Upper lobe of left lung (tissue), 6 donors: Measurements from ENCODE around the gene DOCK1. TPM values are rescaled to one million over a fixed set of nuclear protein-coding genes. Genes with fewer than 3 reads are reported as not detected.

Experiments used
- ATAC-seq, 2 donors: fragments of 200-7000 bp; cut with Tn5 transposase; one replicate each; pipeline ENCODE4 v1.9.1; 2022; ENCODE audit warnings: mild to moderate bottlenecking in 2 of 2, moderate library complexity in 2 of 2; ENCODE audit not compliant: low FRiP score in 2 of 2
- DNase-seq, 2 donors: peaks; one replicate each; pipeline ENCODE4 v3.0.0-alpha.2; 2019 to 2020
- H3K27ac ChIP-seq, 4 donors: fragments of 200-600 bp; sonication (generic); one replicate each; pipeline ENCODE4 v1.5.1; 2016 to 2019
- H3K27me3 ChIP-seq, 4 donors: fragments of 200-600 bp; sonication (generic); one replicate each; pipeline ENCODE4 v1.5.1; 2017 to 2019
- H3K36me3 ChIP-seq, 4 donors: fragments of 200-600 bp; sonication (generic); one replicate each; pipeline ENCODE4 v1.5.1; 2016 to 2019
- H3K4me1 ChIP-seq, 4 donors: fragments of 200-600 bp; sonication (generic); one replicate each; pipeline ENCODE4 v1.5.1; 2018 to 2019
- H3K4me3 ChIP-seq, 4 donors: fragments of 200-600 bp; sonication (generic); one replicate each; pipeline ENCODE4 v1.5.1; 2017 to 2019; ENCODE audit warnings: mild to moderate bottlenecking in 2 of 4, moderate library complexity in 1 of 4
- H3K9me3 ChIP-seq, 4 donors: fragments of 200-600 bp; sonication (generic); one replicate each; pipeline ENCODE4 v1.5.1; 2018 to 2019
- CTCF ChIP-seq, 6 experiments: fragments of 450-650 bp in 4 of 6; fragments of 200-600 bp in 2 of 6; sonication (generic) in 2 of 6; IDR thresholded peaks; one replicate each; pipeline ENCODE4 v1.5.1; 2016 to 2019; ENCODE audit warnings: antibody characterized with exemption in 6 of 6
- EP300 ChIP-seq, 4 donors: sonication (generic); formaldehyde crosslinking; IDR thresholded peaks; one replicate each; pipeline ENCODE4 v1.5.1; 2017; ENCODE audit warnings: antibody characterized with exemption in 4 of 4, control low read depth in 2 of 4
- POLR2A ChIP-seq, 4 donors: fragments of 450-650 bp; IDR thresholded peaks; one replicate each; pipeline ENCODE4 v1.5.1; 2016 to 2017; ENCODE audit warnings: antibody characterized with exemption in 4 of 4, mild to moderate bottlenecking in 2 of 4
- POLR2AphosphoS5 ChIP-seq, 2 donors: sonication (generic); formaldehyde crosslinking; IDR thresholded peaks; one replicate each; pipeline ENCODE4 v1.5.1; 2017; ENCODE audit warnings: antibody characterized with exemption in 2 of 2
- WGBS, 2 donors: methylation state at CpG; one replicate each; pipeline ENCODE4 v1.1.5; 2017 to 2018; 5-methylcytosine and 5-hydroxymethylcytosine counted together
- total RNA-seq, 6 donors: library from RNA; depleted of rRNA in 4 of 6; stranded (reverse); fragments of >200 nt in 4 of 6; gene quantifications; one replicate each; pipeline versions ENCODE4 v1.1.0 to v1.2.1, GENCODE V29; 2016 to 2021
- donor health status: DM: no; HTN: no; CAD: no; lungs with moderate emphysema.
- donor health status: DM: no; HTN: yes; CAD: no; lungs with severe emphysema.

The DOCK1 gene
- total RNA-seq, 6 donors from 2014 or later, result 37.5 to 63.9 (median 45.8) TPM

GRCh38 chr10:127195571-127196281 is 290.5 kb downstream of the DOCK1 start:
- H3K9me3 ChIP-seq, result no peaks in the 10 kb centered on the region
- H3K4me1 ChIP-seq, result peaks cover 14 to 30% (median 15%) of the 10 kb centered on the region in 4 donors
- DNase-seq (peak in 1 of 2 donors; percentile 86), ATAC-seq (peak in 1 of 2 donors; percentile 67)
- WGBS, 2 donors, result 0 to 3% methylated on average over 2 to 46 of the region's 91 CpGs
- H3K27me3 ChIP-seq, result peaks cover 0 to 8% (median 3%) of the 10 kb centered on the region in 4 donors
- H3K36me3 ChIP-seq, result no peaks in the 10 kb centered on the region
- peak overlapping the region; percentile 19 to 50 (median 43) for H3K4me3 ChIP-seq
- no peak for TF ChIP-seq EP300 (IDR thresholded peaks at IDR 0.05)
- TF ChIP-seq POLR2AphosphoS5 (IDR thresholded peaks at IDR 0.05), result no peak
- no peak for TF ChIP-seq POLR2A (IDR thresholded peaks at IDR 0.05)
- TF ChIP-seq CTCF (IDR thresholded peaks at IDR 0.05), result no peak
- H3K27ac ChIP-seq, result no peak overlapping the region

GRCh38 chr10:127196282-127197153 is 291.3 kb downstream of the DOCK1 start, which contains the start of gene INSYN2A:
Gene INSYN2A, minus strand, starts transcription at chr10:127196591. Its CDS starts 20,196 bp downstream, at chr10:127176395.
- no peak within 1 kb of the TSS for H3K27ac ChIP-seq
- no peaks in the 10 kb centered on the region for H3K36me3 ChIP-seq
- H3K9me3 ChIP-seq, result no peaks in the 10 kb centered on the region
- 18 to 39% methylated on average over 12 to 27 of the region's 81 CpGs for WGBS, 2 donors
- ATAC-seq (peak in 1 of 2 donors; percentile 64), DNase-seq (peak in 1 of 2 donors; percentile 83)
- H3K4me1 ChIP-seq, result peaks cover 14 to 30% (median 15%) of the 10 kb centered on the region in 4 donors
- peaks cover 0 to 8% (median 3%) of the 10 kb centered on the region in 4 donors for H3K27me3 ChIP-seq
- peak within 1 kb of the TSS; percentile 19 to 50 (median 43) for H3K4me3 ChIP-seq
- no peak for TF ChIP-seq CTCF (IDR thresholded peaks at IDR 0.05)
- no peak for TF ChIP-seq EP300 (IDR thresholded peaks at IDR 0.05)
- no peak for TF ChIP-seq POLR2AphosphoS5 (IDR thresholded peaks at IDR 0.05)
- TF ChIP-seq POLR2A (IDR thresholded peaks at IDR 0.05), result no peak

- TF ChIP-seq CTCF (IDR thresholded peaks at IDR 0.05) (no peak), EP300 (IDR thresholded peaks at IDR 0.05) (no peak), POLR2A (IDR thresholded peaks at IDR 0.05) (no peak), POLR2AphosphoS5 (IDR thresholded peaks at IDR 0.05) (no peak)
- H3K27ac ChIP-seq, result no peak overlapping the region
- DNase-seq (no peak), ATAC-seq (no peak)
- no peaks in the 10 kb centered on the region for H3K36me3 ChIP-seq
- H3K9me3 ChIP-seq, result no peaks in the 10 kb centered on the region
- 65% methylated on average over 5 of the region's 5 CpGs; no CpG with 5 or more reads in 1 of the 2 donors for WGBS, 2 donors
- H3K4me3 ChIP-seq, result no peak overlapping the region
- H3K4me1 ChIP-seq, result peaks cover 14 to 30% (median 15%) of the 10 kb centered on the region in 4 donors
- H3K27me3 ChIP-seq, result peaks cover 0 to 8% (median 3%) of the 10 kb centered on the region in 4 donors
These were observed 291.9 kb downstream of the DOCK1 start for GRCh38 chr10:127197154-127197432.

- ATAC-seq, result no peak
- no peak for TF ChIP-seq EP300 (IDR thresholded peaks at IDR 0.05)
These were observed 293.1 kb downstream of the DOCK1 start for GRCh38 chr10:127198307-127198706.

GRCh38 chr10:127198721-127199120 is 293.5 kb downstream of the DOCK1 start:
- Histone ChIP-seq H3K27ac (no peak overlapping the region), H3K9me3 (no peaks in the 10 kb centered on the region), H3K4me3 (no peak overlapping the region), H3K4me1 (peaks cover 14 to 30% (median 15%) of the 10 kb centered on the region in 4 donors), H3K27me3 (peaks cover 0 to 8% (median 3%) of the 10 kb centered on the region in 4 donors), H3K36me3 (no peaks in the 10 kb centered on the region)
- DNase-seq (no peak), ATAC-seq (no peak)
- TF ChIP-seq POLR2AphosphoS5 (IDR thresholded peaks at IDR 0.05), result no peak
- TF ChIP-seq CTCF (IDR thresholded peaks at IDR 0.05), result no peak
- TF ChIP-seq EP300 (IDR thresholded peaks at IDR 0.05), result no peak
- no peak for TF ChIP-seq POLR2A (IDR thresholded peaks at IDR 0.05)
- WGBS, 2 donors, result 89 to 93% methylated on average over 2 of the region's 2 CpGs

More at GRCh38 chr10:127198307-127198706, 293.1 kb downstream of the DOCK1 start:
- Histone ChIP-seq H3K27ac (no peak overlapping the region), H3K4me3 (no peak overlapping the region), H3K27me3 (peaks cover 0 to 8% (median 3%) of the 10 kb centered on the region in 4 donors), H3K4me1 (peaks cover 14 to 30% (median 15%) of the 10 kb centered on the region in 4 donors), H3K9me3 (no peaks in the 10 kb centered on the region), H3K36me3 (no peaks in the 10 kb centered on the region)
- WGBS, 2 donors, result 92% methylated on average over 5 of the region's 5 CpGs
- DNase-seq, result no peak
